NB4 (cell line): ENCODE data around the gene CMSS1.

ENCODE experiments used
- CTCF ChIP-seq: IDR thresholded peaks from one replicate; pipeline ENCODE4 v1.5.1; 2012; ENCODE audit warnings: low read depth, low read length
- POLR2A ChIP-seq: IDR thresholded peaks from 2 replicates; pipeline ENCODE4 v1.6.1; 2011; ENCODE audit warnings: mild to moderate bottlenecking; ENCODE audit not compliant: insufficient read length; ENCODE audit errors: extremely low read depth

DNA sequence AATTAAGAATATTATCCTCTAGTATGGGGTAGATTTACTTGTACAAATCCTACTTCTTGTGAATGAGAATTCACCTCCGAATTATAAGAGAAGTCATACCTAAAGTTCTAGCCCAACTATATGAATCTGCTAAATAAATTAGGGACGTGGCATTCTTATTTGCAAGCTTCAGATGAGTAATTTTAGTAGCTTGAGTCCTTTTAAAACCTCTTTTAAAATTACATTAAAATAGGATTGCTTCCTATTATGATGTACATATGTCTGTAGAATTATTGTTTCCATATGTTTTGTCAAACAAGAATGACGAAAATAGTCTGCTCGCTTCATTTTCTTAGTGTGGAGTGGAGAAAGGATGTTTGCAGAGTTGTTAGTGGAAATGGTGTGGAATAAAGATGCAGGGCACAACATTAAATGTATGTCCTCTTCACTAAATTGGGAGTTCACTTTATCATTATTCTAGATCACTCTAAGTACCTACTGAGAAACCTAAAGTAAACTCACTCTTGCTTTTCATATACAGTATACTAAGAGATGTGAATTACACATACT is 59.4 kb downstream of the CMSS1 start:
- no peak for TF ChIP-seq CTCF
- TF ChIP-seq POLR2A: no peak
